ENCODE measurements around the gene RBM28.

RBM28 gene

GRCh38 chr7:128352636-128353035, 8.9 kb upstream of the RBM28 start:
- peaks cover 5% of the 10 kb centered on the region for H3K4me1 ChIP-seq (ENCODE audit: control insufficient read depth, insufficient read depth, low read length)
- no peaks in the 10 kb centered on the region for H3K36me3 ChIP-seq (ENCODE audit: control insufficient read depth, insufficient read depth, low read length)
- peaks cover 55% of the 10 kb centered on the region for H3K27me3 ChIP-seq (ENCODE audit: control insufficient read depth, insufficient read depth, low read length)
- H3K9me3 ChIP-seq (ENCODE audit: control insufficient read depth, low read length) = no peaks in the 10 kb centered on the region
- no peak overlapping the region for H3K4me3 ChIP-seq (ENCODE audit: low read length)
- no peak overlapping the region for H3K9ac ChIP-seq (ENCODE audit: low read length)

GRCh38 chr7:128352153-128352537, 8.4 kb upstream of the RBM28 start:
- Histone ChIP-seq H3K9me3 (ENCODE audit: control insufficient read depth, low read length) (no peaks in the 10 kb centered on the region), H3K4me1 (ENCODE audit: control insufficient read depth, insufficient read depth, low read length) (peaks cover 5% of the 10 kb centered on the region), H3K9ac (ENCODE audit: low read length) (no peak overlapping the region), H3K36me3 (ENCODE audit: control insufficient read depth, insufficient read depth, low read length) (no peaks in the 10 kb centered on the region), H3K27me3 (ENCODE audit: control insufficient read depth, insufficient read depth, low read length) (peaks cover 53% of the 10 kb centered on the region), H3K4me3 (ENCODE audit: low read length) (no peak overlapping the region)

- Histone ChIP-seq H3K9ac (ENCODE audit: low read length) (no peak overlapping the region), H3K36me3 (ENCODE audit: control insufficient read depth, insufficient read depth, low read length) (no peaks in the 10 kb centered on the region), H3K9me3 (ENCODE audit: control insufficient read depth, low read length) (no peaks in the 10 kb centered on the region), H3K27me3 (ENCODE audit: control insufficient read depth, insufficient read depth, low read length) (peaks cover 53% of the 10 kb centered on the region), H3K4me3 (ENCODE audit: low read length) (no peak overlapping the region), H3K4me1 (ENCODE audit: control insufficient read depth, insufficient read depth, low read length) (peaks cover 5% of the 10 kb centered on the region)
Observed at GRCh38 chr7:128351296-128352152, 7.8 kb upstream of the RBM28 start.

GRCh38 chr7:128350708-128351295, 7.1 kb upstream of the RBM28 start:
- peaks cover 53% of the 10 kb centered on the region for H3K27me3 ChIP-seq (ENCODE audit: control insufficient read depth, insufficient read depth, low read length)
- no peaks in the 10 kb centered on the region for H3K36me3 ChIP-seq (ENCODE audit: control insufficient read depth, insufficient read depth, low read length)
- no peaks in the 10 kb centered on the region for H3K9me3 ChIP-seq (ENCODE audit: control insufficient read depth, low read length)
- H3K9ac ChIP-seq (ENCODE audit: low read length) = no peak overlapping the region
- H3K4me3 ChIP-seq (ENCODE audit: low read length) = no peak overlapping the region
- H3K4me1 ChIP-seq (ENCODE audit: control insufficient read depth, insufficient read depth, low read length) = peaks cover 5% of the 10 kb centered on the region

- H3K36me3 ChIP-seq (ENCODE audit: control insufficient read depth, insufficient read depth, low read length) = no peaks in the 10 kb centered on the region
- no peak overlapping the region for H3K9ac ChIP-seq (ENCODE audit: low read length)
- H3K27me3 ChIP-seq (ENCODE audit: control insufficient read depth, insufficient read depth, low read length) = peaks cover 49% of the 10 kb centered on the region
- no peaks in the 10 kb centered on the region for H3K9me3 ChIP-seq (ENCODE audit: control insufficient read depth, low read length)
- no peak overlapping the region for H3K4me3 ChIP-seq (ENCODE audit: low read length)
- peaks cover 5% of the 10 kb centered on the region for H3K4me1 ChIP-seq (ENCODE audit: control insufficient read depth, insufficient read depth, low read length)
Observed at GRCh38 chr7:128349466-128349825, 5.7 kb upstream of the RBM28 start.

GRCh38 chr7:128347647-128348097, 4.0 kb upstream of the RBM28 start:
- Histone ChIP-seq H3K4me1 (ENCODE audit: control insufficient read depth, insufficient read depth, low read length) (peaks cover 11% of the 10 kb centered on the region), H3K27me3 (ENCODE audit: control insufficient read depth, insufficient read depth, low read length) (peaks cover 37% of the 10 kb centered on the region), H3K9me3 (ENCODE audit: control insufficient read depth, low read length) (no peaks in the 10 kb centered on the region), H3K36me3 (ENCODE audit: control insufficient read depth, insufficient read depth, low read length) (no peaks in the 10 kb centered on the region), H3K9ac (ENCODE audit: low read length) (no peak overlapping the region), H3K4me3 (ENCODE audit: low read length) (no peak overlapping the region)

- Histone ChIP-seq H3K9ac (ENCODE audit: low read length) (no peak overlapping the region), H3K36me3 (ENCODE audit: control insufficient read depth, insufficient read depth, low read length) (no peaks in the 10 kb centered on the region), H3K4me3 (ENCODE audit: low read length) (no peak overlapping the region), H3K9me3 (ENCODE audit: control insufficient read depth, low read length) (no peaks in the 10 kb centered on the region), H3K4me1 (ENCODE audit: control insufficient read depth, insufficient read depth, low read length) (peaks cover 11% of the 10 kb centered on the region), H3K27me3 (ENCODE audit: control insufficient read depth, insufficient read depth, low read length) (peaks cover 10% of the 10 kb centered on the region)
Observed at GRCh38 chr7:128344431-128344774, 695 bp upstream of the RBM28 start.

- Histone ChIP-seq H3K9ac (ENCODE audit: low read length) (no peak overlapping the region), H3K36me3 (ENCODE audit: control insufficient read depth, insufficient read depth, low read length) (no peaks in the 10 kb centered on the region), H3K9me3 (ENCODE audit: control insufficient read depth, low read length) (no peaks in the 10 kb centered on the region), H3K4me1 (ENCODE audit: control insufficient read depth, insufficient read depth, low read length) (peaks cover 11% of the 10 kb centered on the region), H3K27me3 (ENCODE audit: control insufficient read depth, insufficient read depth, low read length) (no peaks in the 10 kb centered on the region), H3K4me3 (ENCODE audit: low read length) (no peak overlapping the region)
Observed at GRCh38 chr7:128341733-128342132, 2.0 kb downstream of the RBM28 start.

- Histone ChIP-seq H3K4me1 (ENCODE audit: control insufficient read depth, insufficient read depth, low read length) (no peaks in the 10 kb centered on the region), H3K27me3 (ENCODE audit: control insufficient read depth, insufficient read depth, low read length) (no peaks in the 10 kb centered on the region), H3K9me3 (ENCODE audit: control insufficient read depth, low read length) (no peaks in the 10 kb centered on the region), H3K36me3 (ENCODE audit: control insufficient read depth, insufficient read depth, low read length) (no peaks in the 10 kb centered on the region), H3K9ac (ENCODE audit: low read length) (no peak overlapping the region), H3K4me3 (ENCODE audit: low read length) (no peak overlapping the region)
Observed at GRCh38 chr7:128335730-128336129, 8.0 kb downstream of the RBM28 start.

GRCh38 chr7:128324368-128324680, 19.4 kb downstream of the RBM28 start:
- H3K9ac ChIP-seq (ENCODE audit: low read length) = no peak overlapping the region
- no peaks in the 10 kb centered on the region for H3K4me1 ChIP-seq (ENCODE audit: control insufficient read depth, insufficient read depth, low read length)
- H3K27me3 ChIP-seq (ENCODE audit: control insufficient read depth, insufficient read depth, low read length) = no peaks in the 10 kb centered on the region
- H3K4me3 ChIP-seq (ENCODE audit: low read length) = no peak overlapping the region
- H3K9me3 ChIP-seq (ENCODE audit: control insufficient read depth, low read length) = no peaks in the 10 kb centered on the region
- peaks cover 3% of the 10 kb centered on the region for H3K36me3 ChIP-seq (ENCODE audit: control insufficient read depth, insufficient read depth, low read length)

- Histone ChIP-seq H3K27me3 (ENCODE audit: control insufficient read depth, insufficient read depth, low read length) (no peaks in the 10 kb centered on the region), H3K9me3 (ENCODE audit: control insufficient read depth, low read length) (no peaks in the 10 kb centered on the region), H3K36me3 (ENCODE audit: control insufficient read depth, insufficient read depth, low read length) (peaks cover 3% of the 10 kb centered on the region), H3K4me1 (ENCODE audit: control insufficient read depth, insufficient read depth, low read length) (no peaks in the 10 kb centered on the region), H3K4me3 (ENCODE audit: low read length) (no peak overlapping the region), H3K9ac (ENCODE audit: low read length) (no peak overlapping the region)
Observed at GRCh38 chr7:128323459-128324367, 20.0 kb downstream of the RBM28 start.

GRCh38 chr7:128323040-128323439, 20.7 kb downstream of the RBM28 start:
- Histone ChIP-seq H3K4me3 (ENCODE audit: low read length) (no peak overlapping the region), H3K9ac (ENCODE audit: low read length) (no peak overlapping the region), H3K4me1 (ENCODE audit: control insufficient read depth, insufficient read depth, low read length) (no peaks in the 10 kb centered on the region), H3K36me3 (ENCODE audit: control insufficient read depth, insufficient read depth, low read length) (peaks cover 3% of the 10 kb centered on the region), H3K9me3 (ENCODE audit: control insufficient read depth, low read length) (no peaks in the 10 kb centered on the region), H3K27me3 (ENCODE audit: control insufficient read depth, insufficient read depth, low read length) (no peaks in the 10 kb centered on the region)

Data from mucosa of stomach (tissue), 1 donor.